GM21619 (cell line): ENCODE results near the gene GATB.

Experiments
- ATAC-seq: cut with Tn5 transposase; IDR thresholded peaks from one replicate; pipeline ENCODE4 v1.9.1; 2021; ENCODE audit not compliant: unreplicated experiment

GATB gene, protein sequence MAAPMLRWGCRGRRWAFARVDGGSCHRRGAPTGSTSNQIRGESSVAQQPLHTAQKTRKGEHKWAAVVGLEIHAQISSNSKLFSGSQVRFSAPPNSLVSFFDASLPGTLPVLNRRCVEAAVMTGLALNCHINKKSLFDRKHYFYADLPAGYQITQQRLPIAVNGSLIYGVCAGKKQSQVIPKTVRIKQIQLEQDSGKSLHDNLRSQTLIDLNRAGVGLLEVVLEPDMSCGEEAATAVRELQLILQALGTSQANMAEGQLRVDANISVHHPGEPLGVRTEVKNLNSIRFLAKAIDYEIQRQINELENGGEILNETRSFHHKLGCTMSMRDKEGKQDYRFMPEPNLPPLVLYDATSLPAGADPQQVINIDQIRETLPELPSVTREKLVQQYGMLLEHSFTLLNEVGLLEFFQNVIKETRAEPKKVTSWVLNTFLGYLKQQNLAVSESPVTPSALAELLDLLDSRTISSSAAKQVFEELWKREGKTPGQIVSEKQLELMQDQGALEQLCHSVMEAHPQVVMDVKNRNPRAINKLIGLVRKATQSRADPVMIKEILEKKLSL

DNA sequence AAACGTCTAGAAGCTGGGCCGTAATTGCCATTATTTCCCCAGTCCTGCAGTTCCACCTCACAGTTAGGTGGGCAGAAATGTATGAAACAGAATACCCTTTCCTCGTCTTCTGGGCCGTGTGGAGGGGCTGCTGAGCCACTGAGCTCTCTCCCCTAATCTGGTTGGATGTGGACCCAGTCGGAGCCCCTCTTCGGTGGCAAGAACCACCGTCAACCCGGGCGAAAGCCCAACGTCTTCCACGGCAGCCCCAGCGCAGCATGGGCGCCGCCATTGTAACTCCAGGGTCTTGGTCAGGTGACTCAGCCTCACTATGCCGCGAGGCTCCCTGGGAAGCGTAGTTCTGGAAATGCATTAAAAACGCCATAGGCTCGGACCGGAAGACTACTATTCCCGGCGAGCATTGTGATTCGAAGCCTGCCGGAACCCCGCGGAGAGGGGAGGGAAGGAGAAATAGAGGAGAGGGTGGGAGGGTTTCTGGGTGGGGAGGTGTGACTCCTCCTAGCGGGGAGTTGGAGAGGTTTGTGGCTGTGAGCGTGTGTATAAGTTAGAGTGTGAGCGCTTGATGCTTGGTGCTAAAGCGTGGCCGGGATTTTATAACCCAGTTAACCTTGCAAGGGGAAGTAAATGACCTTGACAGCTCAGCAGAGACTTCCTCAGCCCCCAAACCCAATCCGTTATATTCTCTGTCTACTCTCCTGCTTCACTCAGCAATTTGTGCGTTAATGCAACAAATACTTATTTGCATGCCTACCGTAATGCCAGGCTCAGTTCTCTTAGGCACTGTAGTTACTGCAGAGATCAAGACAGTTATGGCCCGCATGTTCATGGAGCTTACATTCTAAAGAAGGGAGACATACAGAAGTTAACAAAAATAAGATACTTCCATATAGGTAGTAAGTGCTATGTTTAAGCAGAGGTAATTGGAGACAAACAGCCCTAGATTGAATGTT lies at the start of gene GATB:
Gene GATB (minus strand): TSS at position 296 of the 950 bp plus-strand sequence. CDS start 25 bp downstream, at position 271.
- ATAC-seq, result peak; percentile 100

DNA sequence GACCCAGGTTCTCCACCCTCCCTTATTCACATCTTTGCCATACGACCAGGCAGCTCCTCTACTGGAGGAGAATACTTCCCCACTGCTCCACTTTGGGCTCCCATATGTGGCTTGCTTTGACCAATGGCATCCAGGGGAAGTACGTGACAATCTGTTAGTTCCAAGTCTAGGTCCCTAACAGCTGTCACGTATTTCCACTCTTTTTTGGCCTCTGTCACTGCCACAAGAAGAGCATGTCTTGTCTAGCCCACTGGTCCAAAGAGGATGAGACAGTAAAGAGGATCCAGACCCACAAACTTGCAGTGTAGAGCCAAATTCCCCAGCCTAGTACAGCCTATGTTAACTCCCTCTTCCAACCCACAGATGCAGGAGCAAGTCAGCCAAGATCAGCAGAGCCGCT lies 49.7 kb upstream of the GATB start:
- no peak for ATAC-seq

DNA sequence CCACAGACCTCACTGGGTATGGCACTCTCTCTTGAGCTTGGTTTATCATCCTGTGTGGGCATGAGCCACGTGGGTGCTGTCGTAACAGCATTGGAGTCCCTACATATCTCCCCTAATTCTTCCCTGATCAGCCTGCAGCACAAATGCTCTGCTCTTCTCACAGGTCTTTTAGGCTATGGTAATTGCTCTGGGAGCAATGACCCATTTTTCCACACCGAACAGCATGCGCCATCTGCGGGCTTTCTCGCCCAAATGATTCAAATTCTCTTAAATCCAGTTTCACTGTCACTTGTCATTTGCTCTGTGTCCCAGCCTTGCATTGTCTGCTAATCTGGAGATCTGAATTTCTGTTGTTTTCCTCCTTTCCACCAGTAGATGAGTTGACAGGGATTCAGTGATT lies 48.9 kb upstream of the GATB start:
- no peak for ATAC-seq

DNA sequence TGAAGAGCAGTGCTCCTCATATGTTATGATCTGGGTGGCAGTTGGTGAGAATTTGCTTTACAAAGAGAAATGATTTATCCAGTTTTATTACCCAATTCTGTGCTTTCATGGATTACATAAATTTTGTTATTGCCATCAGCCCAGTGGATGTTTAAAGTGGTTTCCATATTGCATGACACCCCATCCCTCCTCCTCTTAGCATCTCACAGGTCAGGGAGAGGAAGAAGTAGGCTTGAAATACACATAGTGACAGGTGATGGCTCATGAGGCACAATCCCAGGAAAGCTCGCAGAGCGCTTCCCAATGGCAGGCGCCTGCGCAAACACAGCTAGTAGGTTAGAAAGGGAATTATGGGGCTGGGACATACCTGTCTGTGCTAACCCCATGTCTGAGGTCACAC lies 47.7 kb upstream of the GATB start:
- ATAC-seq, result no peak

DNA sequence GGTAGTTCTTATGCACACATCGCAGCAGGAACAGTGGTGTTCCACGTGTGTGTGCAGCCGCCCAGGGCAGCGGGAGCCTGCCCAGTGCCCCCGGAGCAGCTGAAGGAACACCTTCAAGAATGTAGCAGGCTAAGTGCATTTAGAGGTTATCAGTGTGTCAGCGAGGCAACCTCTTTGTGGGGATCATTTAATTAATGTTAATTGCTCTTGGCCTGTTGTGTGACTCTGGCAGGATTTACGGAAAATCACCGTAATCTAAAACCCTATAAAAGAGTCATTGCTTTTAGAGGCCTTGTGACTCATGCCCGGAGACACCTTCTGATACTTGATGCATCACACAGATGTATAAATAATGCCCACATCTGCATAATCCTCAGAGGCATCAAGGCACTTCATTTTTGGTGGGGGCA lies 47.3 kb upstream of the GATB start:
- ATAC-seq, result no peak

DNA sequence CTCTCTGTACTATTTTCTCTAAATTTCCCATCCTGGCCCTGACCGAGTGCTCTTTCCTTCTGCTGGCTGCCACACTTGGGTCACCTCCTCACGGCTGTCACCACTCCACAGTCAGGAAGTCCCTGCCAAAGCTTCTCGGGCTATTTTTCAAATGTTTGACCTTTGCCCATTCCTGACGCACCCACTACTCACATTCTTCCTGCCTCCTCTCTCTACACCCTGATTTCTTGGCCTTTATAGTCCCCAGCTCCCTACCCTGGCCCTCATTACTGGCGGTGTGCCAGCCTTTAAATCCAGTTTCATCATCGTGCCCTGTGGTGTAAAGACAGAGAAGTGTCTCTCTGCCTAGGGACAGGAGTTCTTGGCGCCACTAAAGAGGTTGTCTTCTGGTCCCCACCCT lies 46.4 kb upstream of the GATB start:
- no peak for ATAC-seq

DNA sequence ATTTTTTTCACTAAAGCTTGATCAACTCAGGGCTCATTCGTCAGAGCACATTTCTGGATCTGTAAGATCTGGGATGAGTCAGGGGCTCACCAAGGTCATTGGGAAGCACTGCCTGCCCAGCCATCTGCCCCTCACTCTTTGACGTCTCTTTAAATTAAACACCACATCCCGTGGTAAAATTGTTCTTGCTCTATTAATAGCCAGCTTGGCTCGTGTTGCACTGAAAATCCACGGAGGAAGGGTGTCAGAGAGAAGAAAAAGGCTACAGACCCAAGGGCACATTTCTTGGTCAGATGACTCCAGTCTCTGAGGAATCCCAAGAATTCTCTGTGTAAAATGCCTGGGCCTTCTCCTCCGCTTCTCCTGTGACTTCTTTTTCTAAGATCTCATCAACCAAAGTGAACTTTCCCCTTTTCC lies 45.7 kb upstream of the GATB start:
- no peak for ATAC-seq

DNA sequence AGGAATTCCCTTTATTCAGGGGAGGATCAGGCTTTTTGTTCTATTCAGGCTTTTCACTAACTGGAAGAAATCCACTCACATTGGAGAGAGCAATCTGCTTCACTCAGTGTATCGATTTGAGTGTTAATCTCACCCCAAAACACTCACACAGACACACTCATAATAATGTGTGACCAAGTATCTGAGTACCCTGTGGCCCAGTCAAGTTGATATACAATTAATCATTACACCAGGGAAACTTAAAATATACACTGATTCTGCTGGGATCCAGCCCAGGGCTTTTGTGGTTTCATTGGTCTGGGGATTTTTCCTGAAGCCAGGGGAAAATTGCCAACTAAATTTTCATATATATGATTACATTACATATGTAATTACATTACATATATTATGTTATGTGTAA lies 44.0 kb upstream of the GATB start:
- ATAC-seq, result no peak

DNA sequence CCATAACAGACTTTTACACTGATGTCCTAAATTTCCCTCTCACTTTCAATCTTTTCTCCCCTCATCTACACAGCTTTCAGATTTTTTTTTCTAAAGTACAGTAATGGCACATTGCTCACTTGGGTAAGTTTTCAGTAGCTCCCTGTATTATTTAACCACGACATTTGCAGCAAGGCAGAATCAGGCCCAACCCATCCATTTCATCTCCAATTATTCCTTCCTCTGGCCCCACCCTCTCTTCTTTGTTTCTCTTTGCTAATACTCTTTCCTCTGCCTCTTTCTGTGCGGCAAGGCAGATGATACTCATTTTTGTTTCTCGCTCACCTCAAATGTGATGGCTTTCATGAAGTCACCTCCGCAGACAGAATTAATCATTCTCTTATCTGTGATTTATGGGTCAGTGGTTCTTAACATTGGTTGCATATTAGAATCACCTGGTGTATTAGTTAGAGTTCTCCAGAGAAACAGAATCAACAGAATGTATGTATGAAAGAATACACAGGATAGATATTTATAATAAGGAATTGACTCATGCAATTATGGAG lies 43.4 kb upstream of the GATB start:
- ATAC-seq, result no peak

DNA sequence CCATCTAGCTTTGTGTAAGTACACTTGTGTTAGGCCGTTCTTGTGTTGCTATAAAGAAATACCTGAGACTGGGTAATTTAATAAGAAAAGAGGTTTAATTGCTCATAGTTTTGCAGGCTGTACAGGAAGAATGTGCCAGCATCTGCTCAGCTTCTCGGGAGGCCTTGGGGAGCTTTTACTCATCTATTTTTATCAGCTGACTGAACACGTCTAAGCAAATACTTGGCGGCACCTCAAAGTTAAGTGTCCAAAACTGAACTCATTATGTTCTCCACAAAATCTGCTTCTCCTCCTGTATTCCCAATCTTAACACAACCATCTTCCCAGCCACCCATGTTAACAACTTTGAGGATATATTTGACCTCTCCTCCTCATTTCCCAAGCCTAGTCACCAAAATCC lies 42.4 kb upstream of the GATB start:
- ATAC-seq, result no peak

DNA sequence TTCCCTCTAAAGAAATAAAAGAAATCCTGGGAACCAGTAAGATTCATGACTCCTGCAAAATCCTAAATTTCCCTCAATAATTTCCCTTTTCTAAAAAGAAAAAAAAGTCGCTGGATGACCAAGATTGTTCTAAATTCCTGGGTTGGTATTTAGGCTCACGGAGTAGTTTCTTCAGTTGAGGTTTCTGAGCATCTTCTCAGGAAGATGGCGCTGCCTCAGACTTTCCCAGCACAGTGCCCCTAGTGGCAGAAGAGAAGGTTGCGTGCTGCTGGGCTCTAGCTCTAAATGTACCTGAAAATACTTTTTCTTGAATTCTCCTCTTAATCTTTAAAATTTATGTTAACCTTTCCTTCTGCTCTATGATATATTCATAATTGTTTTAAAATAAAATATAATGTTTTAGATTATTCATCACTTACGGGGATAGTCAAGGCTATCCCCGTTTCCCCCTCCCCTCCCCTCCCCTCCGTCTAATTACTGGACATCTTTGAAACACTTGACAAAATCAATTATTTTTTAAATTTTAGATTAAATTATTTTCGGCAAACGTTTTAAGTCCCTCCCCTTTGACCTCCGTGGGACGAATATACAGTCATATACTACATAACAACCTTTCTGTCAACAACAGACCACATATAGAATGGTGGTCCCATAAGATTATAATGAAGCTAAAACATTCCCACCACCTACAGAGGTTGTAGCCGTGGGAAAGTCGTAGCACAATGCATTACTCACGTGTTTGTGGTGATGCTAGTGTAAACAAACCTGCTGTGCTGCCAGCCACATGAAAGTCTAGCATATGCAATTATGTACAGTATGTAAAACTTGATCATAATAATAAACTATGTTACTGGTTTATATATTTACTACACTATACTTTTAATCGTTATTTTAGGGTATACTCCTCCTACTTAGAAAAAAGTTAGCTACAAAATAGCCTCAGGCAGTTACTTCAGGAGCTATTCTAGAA lies 41.0 kb upstream of the GATB start:
- ATAC-seq, result no peak

DNA sequence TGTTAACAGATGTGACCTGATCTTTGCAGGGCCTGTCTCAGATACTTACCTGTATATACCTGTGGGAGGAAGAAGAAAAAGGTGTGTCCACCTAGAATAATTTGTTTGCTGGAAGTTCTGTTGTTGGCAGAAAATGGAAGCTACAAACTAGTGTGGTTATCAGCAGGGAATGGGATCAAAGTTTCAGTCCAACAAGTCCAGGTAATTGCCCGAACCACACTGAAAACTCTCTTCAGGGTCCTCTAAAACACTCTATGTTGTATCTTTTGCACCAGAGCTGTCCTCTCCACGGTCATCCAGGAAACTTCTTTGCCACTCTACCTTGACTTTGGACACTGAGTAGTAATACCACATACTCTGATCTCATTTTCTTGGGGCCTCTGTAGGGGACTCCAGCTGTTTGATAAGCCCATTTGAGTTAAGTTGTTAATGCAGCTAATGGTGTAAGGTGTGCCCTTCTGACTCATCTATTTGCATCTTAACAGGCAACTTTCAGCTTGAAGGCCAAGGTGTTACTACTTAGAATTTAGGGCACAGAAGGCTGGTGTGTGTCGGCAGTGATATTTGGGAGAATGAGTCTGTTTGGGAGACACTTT lies 38.7 kb upstream of the GATB start:
- peak; percentile 34 for ATAC-seq

DNA sequence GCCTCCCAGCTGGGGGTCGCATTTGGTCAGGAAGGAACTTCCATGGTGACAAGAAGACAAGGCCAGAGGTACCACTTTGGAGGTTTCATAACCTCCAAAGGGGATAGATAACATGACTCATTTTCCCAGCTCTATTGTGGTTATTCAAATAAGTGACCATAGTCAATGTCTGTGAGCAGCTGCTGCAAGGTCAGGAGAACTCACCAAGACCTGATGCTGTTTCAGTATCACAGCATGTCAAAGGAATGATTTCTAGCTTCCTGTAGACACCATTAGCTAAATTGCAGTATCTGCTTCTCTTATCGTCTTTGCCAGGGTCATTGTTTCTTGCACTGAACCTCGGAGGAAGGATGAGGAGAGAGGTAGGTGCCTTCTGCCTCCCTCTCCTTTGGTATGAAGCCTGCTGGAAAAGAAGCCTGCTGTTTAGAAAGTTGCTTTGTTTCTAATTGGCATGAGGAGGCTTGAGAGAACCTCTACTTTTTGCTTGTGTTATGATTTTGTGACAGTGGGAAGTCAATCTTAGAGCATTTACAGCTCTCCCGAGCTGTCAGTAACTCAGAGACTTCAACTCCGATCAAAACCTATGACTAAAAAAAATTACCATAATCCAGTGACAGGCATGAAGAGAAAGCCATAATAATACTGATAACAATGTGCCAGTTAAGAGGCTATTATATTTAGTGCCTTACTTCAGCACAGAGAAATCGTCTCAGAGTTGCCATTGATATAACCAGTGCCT lies 38.0 kb upstream of the GATB start:
- ATAC-seq, result peak; percentile 89

DNA sequence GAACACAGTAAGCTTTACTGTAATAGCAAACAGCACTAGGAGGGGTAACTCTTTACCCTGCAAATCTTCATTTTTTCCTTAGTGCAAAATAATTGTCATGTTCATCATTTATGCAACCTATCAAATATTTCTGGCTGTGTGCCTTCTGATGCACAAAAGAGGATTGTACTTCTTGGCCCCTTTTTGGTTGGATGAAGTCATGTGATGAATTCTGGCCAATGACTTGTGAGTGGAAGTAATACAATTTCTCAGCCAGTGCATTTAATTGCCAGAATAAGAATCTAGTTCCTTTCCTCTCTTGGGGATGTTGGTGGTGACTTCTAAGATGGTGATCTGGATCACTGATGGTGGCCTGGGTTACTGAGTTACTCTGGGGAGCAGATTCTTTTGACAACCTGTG lies 37.0 kb upstream of the GATB start:
- ATAC-seq, result no peak

DNA sequence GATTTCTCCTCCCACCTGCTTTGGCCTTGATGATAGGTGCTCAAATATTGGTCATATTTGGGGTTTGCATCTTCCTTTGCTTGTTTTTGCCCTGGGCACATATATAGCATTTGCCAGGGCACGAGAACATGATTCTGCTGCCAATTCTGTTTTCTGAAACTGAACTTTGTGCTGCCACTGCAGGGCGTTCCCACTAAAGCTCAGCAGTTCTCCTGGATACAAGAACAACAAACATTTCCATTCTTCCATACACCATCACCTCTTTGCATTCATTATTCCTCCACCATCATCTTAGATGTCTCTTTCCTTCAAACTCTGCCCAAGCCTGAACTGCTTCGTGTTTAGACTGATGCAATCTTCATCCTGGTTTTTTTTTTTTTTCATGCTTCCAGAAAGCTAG lies 36.3 kb upstream of the GATB start:
- ATAC-seq, result no peak

DNA sequence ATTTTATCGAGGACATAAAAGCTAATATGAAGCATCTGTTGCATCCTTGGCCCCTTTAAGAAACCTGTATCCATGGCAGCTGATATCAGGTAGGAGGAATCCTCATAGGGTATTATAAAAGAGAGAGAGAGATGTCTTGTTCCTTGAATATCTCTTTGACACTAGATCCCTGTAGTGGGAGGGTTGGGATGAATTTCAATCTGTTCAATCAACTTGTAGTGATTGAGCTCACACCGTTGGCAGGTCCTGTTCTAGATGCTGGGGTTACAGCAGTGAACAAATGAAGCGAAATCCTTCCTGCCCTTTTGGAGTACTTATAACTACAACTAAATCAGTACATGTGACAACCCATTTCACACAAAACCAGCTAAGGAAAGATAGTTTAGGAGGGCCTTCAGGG lies 35.3 kb upstream of the GATB start:
- ATAC-seq, result no peak

DNA sequence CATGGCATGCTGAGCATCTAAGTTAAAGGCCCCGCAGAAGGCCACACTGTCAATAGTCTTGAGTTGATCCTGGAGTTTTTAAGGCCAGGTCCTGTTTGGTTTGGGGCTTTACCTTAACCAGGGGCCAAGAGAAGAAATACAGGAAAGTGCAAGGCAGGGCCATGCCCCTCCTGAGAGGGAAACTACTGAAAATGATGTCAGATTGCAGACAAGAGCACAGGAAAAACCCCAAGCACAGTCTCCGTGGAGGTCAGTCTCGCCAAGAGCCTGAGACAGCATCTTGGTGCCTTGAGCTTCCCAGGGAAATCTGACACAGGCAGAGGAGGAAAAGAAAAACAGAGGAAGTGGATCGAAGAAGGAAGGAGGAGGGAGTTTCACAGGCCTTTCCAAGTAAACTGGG lies 32.2 kb upstream of the GATB start:
- no peak for ATAC-seq

DNA sequence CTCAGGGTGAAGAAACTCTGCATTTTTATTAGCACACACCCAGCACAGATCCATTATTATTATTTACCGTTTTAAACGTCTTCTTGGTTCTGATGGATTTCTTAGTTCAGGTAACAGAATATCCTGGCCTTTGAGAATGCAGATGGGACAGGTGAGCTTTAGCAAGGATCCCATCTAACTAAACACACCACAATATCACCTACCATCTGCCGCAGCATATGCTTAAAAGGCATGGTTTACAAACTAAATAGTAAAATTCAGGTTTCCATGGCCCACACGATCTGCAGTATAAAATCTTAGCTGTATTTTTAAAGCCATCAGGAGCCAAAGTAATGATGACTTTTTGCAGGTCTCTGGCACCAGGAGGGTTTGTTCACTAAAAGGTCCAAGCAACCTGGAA lies 31.7 kb upstream of the GATB start:
- no peak for ATAC-seq

DNA sequence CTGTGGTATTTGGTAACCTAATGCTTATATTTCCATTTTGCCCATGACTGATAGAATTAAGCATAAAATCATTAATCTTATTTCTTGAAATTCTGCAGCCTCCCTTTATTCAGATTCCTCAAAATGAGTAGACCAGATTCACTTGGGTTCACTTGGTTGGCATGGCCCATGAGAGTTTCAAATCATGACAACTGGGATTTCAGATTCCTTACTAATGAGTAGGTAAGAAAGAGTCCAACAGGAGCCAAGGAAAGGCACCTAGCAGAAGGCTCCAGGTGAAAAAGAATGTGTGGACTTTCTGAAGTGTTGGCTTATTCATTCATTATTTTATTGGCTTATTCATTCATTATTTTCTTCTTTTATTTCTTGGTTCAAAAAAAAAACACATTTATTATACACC lies 27.2 kb upstream of the GATB start:
- no peak for ATAC-seq
